ENCODE results near the gene CAP2. TPM values are rescaled to one million over a fixed set of nuclear protein-coding genes. Genes with fewer than 3 reads are reported as not detected.

CAP2 gene, protein sequence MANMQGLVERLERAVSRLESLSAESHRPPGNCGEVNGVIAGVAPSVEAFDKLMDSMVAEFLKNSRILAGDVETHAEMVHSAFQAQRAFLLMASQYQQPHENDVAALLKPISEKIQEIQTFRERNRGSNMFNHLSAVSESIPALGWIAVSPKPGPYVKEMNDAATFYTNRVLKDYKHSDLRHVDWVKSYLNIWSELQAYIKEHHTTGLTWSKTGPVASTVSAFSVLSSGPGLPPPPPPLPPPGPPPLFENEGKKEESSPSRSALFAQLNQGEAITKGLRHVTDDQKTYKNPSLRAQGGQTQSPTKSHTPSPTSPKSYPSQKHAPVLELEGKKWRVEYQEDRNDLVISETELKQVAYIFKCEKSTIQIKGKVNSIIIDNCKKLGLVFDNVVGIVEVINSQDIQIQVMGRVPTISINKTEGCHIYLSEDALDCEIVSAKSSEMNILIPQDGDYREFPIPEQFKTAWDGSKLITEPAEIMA
- 21.8 and 24.3 TPM in 2 replicates for total RNA-seq
- long read RNA-seq, transcript CAP2-201 (13 exons, 3,316 nt): major isoform, 51 of 67 reads
- long read RNA-seq, partial matches to known transcripts: 8 of 67 reads
- long read RNA-seq, other reads (novel, unspliced or antisense): 3 of 67 reads

DNA sequence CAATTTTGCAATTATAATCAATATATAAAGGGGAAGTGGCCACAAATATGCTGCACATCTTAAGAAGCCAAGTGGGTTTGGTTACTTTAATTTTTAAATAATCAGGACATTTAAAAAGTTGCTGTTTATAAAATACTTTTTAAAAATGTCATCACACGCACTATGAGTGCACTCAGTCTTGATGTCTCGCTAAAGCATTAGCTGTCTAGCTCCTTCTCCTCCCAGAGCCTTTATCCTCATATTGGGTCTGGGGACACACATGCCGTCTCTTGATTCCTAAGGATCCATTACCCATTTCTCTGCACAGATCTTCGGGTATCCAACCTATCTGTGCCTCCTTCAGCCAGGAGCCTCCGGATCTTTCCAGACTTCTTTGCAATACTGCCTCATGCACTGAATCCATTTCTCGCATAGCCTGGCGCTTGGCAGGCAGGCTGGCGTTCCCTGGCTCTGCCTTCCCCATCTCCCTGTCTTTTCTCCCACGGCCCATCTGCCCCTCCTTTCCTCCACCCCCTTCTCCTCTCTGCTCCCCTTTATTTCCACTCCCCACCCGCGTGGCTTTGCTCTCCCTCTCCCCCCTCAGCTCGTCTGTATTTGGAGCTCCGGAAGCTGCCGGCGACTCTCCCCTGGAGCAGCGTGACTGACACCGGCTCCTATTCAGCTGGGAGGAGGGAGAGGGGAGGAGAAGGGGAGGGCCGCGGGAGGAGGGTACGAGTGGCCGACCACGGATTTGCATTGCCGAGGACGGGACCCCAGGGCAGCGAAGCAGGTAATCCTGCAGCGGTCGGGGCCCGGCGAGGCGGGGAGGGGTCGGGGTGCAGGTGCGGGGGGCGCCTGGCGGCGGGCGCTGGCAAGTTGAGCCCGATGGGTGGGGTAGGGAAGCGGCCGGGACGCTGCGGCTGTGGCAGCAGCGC lies at the start of gene CAP2:
TSS of gene CAP2 (plus strand) at position 618 of the 914 bp plus-strand sequence. CDS start 27,961 bp downstream, outside the sequence.
- TF ChIP-seq, protein P1, sequence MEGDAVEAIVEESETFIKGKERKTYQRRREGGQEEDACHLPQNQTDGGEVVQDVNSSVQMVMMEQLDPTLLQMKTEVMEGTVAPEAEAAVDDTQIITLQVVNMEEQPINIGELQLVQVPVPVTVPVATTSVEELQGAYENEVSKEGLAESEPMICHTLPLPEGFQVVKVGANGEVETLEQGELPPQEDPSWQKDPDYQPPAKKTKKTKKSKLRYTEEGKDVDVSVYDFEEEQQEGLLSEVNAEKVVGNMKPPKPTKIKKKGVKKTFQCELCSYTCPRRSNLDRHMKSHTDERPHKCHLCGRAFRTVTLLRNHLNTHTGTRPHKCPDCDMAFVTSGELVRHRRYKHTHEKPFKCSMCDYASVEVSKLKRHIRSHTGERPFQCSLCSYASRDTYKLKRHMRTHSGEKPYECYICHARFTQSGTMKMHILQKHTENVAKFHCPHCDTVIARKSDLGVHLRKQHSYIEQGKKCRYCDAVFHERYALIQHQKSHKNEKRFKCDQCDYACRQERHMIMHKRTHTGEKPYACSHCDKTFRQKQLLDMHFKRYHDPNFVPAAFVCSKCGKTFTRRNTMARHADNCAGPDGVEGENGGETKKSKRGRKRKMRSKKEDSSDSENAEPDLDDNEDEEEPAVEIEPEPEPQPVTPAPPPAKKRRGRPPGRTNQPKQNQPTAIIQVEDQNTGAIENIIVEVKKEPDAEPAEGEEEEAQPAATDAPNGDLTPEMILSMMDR (conservative IDR thresholded peaks at IDR 0.05): no peak
- H3K27ac Mint-ChIP-seq (ENCODE audit: unreplicated experiment): peak within 1 kb of the TSS; percentile 99
- peak within 1 kb of the TSS; percentile 97 for H3K4me3 Mint-ChIP-seq
- peaks cover 23% of the 10 kb centered on the region for H3K4me1 Mint-ChIP-seq
- H3K9me3 Mint-ChIP-seq: peaks cover 2% of the 10 kb centered on the region
- peak; percentile 69 for DNase-seq (ENCODE audit: low read depth, low spot score)
- peaks cover 3% of the 10 kb centered on the region for H3K36me3 Mint-ChIP-seq (ENCODE audit: low read depth)
- no peaks in the 10 kb centered on the region for H3K27me3 Mint-ChIP-seq (ENCODE audit: low read depth)

DNA sequence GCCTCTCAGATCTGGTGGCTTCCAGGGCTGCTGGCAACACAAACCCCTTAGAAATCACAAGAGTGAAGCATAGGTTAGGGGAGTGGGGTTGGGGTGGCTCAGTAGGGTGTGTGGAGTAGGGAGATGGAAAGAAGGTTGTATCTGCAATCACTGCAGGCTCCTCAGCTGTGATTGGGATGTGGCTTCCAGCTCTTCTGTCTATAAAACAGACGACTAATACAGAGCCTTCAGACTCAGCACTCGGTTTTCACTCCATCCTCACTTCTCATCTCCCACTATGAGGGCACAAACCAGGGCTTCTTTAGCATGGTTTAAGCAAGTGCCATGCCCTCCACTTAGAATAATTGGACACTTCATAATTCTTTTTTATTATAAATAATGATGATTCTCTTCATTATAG lies 46.4 kb upstream of the CAP2 start:
- Mint-ChIP-seq H3K4me3 (no peak overlapping the region), H3K9me3 (peaks cover 3% of the 10 kb centered on the region), H3K27me3 (ENCODE audit: low read depth) (no peaks in the 10 kb centered on the region), H3K27ac (ENCODE audit: unreplicated experiment) (no peak overlapping the region), H3K36me3 (ENCODE audit: low read depth) (no peaks in the 10 kb centered on the region), H3K4me1 (no peaks in the 10 kb centered on the region)
- TF ChIP-seq, protein P1 (conservative IDR thresholded peaks at IDR 0.05): no peak
- no peak for DNase-seq (ENCODE audit: low read depth, low spot score)

DNA sequence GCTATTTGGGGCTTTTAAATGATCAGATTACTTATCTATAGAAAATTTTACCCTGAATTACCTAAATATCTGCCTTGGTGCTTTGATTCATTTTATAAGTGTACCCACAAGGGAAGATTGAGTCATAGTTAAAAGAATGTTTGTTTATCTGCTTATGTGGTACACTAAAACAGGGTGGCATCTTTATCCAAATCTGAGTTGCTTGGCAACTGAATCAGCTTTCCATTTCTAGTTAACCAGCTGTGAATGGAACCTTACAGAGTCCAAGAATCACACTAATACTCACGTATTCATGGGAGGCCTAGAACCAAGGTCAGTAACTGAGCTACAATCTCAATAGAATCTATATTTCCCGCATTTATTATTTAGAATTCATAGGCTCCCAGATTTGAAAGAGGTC lies 44.0 kb upstream of the CAP2 start:
- no peak for DNase-seq (ENCODE audit: low read depth, low spot score)
- Mint-ChIP-seq H3K27ac (ENCODE audit: unreplicated experiment) (no peak overlapping the region), H3K4me1 (no peaks in the 10 kb centered on the region), H3K27me3 (ENCODE audit: low read depth) (no peaks in the 10 kb centered on the region), H3K36me3 (ENCODE audit: low read depth) (no peaks in the 10 kb centered on the region), H3K9me3 (no peaks in the 10 kb centered on the region), H3K4me3 (no peak overlapping the region)
- TF ChIP-seq, protein P1 (conservative IDR thresholded peaks at IDR 0.05): no peak

DNA sequence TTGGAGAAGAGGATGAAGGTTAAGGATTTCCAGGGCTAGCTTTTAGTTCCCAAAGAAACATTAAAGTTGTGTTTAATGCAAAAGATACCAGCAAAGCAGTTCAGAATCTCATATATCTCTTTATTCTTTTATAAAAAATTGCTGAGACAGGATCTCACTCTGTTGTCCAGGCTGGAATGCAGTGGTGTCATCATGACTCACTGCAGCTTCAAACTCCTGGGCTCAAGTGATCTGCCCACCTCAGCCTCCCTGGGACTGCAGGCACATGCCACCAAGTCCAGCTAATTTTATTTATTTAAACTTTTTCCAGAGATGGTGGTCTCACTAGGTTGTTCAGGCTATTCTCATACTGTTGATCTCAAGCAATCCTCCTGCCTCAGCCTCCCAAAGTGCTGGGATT lies 41.1 kb upstream of the CAP2 start:
- Mint-ChIP-seq H3K27ac (ENCODE audit: unreplicated experiment) (no peak overlapping the region), H3K4me3 (no peak overlapping the region), H3K36me3 (ENCODE audit: low read depth) (no peaks in the 10 kb centered on the region), H3K27me3 (ENCODE audit: low read depth) (no peaks in the 10 kb centered on the region), H3K9me3 (no peaks in the 10 kb centered on the region), H3K4me1 (no peaks in the 10 kb centered on the region)
- TF ChIP-seq, protein P1 (conservative IDR thresholded peaks at IDR 0.05): no peak
- no peak for DNase-seq (ENCODE audit: low read depth, low spot score)

DNA sequence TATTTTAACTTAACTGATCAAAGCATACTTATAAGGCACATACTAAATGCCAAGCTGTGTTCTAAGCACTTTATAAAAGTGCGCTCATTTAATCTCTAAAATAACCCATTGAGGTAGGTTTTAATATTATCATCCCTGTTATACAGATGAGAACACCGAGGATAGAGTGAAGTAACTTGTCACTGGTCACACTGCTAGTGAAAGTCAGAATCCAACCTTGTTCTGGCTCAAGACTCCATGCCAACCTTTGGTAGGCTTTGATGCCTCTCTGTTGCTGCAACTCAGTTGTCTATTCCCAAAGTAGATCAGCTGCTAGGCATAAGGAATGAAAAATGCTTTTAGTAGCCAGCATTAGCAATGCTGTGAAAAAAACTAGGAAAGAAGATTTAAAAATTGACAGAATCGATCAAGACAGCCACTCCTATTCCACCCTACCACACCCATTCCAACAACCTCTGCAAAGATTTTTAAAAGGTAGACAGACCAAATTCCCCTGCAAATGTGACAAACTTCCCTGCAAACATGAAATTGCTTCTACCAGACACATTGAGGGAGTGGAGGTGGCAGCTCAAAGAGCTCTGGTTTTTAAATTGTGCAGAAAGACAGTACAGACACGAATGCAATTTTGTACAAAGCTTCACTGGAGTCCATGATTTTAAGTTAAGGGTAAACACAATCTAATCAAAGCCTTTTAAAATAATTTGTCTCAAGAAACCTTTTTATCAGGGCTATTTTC lies 39.8 kb upstream of the CAP2 start:
- H3K27ac Mint-ChIP-seq (ENCODE audit: unreplicated experiment): no peak overlapping the region
- no peaks in the 10 kb centered on the region for H3K36me3 Mint-ChIP-seq (ENCODE audit: low read depth)
- H3K4me1 Mint-ChIP-seq: no peaks in the 10 kb centered on the region
- no peaks in the 10 kb centered on the region for H3K27me3 Mint-ChIP-seq (ENCODE audit: low read depth)
- no peak for DNase-seq (ENCODE audit: low read depth, low spot score)
- peaks cover under 1% of the 10 kb centered on the region for H3K9me3 Mint-ChIP-seq
- no peak overlapping the region for H3K4me3 Mint-ChIP-seq
- TF ChIP-seq, protein P1 (conservative IDR thresholded peaks at IDR 0.05): no peak

Data from neural crest cell (in vitro differentiated cells).